Measurements from ENCODE around the gene ITPR2.

ITPR2 gene

GRCh38 chr12:26499979-26500640 is 332.9 kb downstream of the ITPR2 start:
- TF ChIP-seq SIN3A (IDR thresholded peaks at IDR 0.05; ENCODE audit: borderline replicate concordance, insufficient read depth, low read length) (no peak), FOXP2 (optimal IDR thresholded peaks at IDR 0.05; ENCODE audit: borderline replicate concordance, extremely low read depth, extremely low read length, insufficient read depth) (no peak), REST (IDR thresholded peaks at IDR 0.05; ENCODE audit: insufficient read depth in 1 of 2, low read depth in 2 of 2, low read length in 2 of 2) (no peak), POLR2AphosphoS5 (IDR thresholded peaks at IDR 0.05; ENCODE audit: low read depth, low read length) (no peak), TAF1 (IDR thresholded peaks at IDR 0.05; ENCODE audit: borderline replicate concordance, insufficient read depth, low read length) (no peak)

GRCh38 chr12:26496170-26496569 is 336.8 kb downstream of the ITPR2 start:
- TF ChIP-seq POLR2AphosphoS5 (IDR thresholded peaks at IDR 0.05; ENCODE audit: low read depth, low read length), result no peak
- no peak for TF ChIP-seq SIN3A (IDR thresholded peaks at IDR 0.05; ENCODE audit: borderline replicate concordance, insufficient read depth, low read length)
- no peak for TF ChIP-seq TAF1 (IDR thresholded peaks at IDR 0.05; ENCODE audit: borderline replicate concordance, insufficient read depth, low read length)
- no peak for TF ChIP-seq FOXP2 (optimal IDR thresholded peaks at IDR 0.05; ENCODE audit: borderline replicate concordance, extremely low read depth, extremely low read length, insufficient read depth)
- TF ChIP-seq REST (IDR thresholded peaks at IDR 0.05; ENCODE audit: insufficient read depth in 1 of 2, low read depth in 2 of 2, low read length in 2 of 2), result no peak

GRCh38 chr12:26493656-26494055 is 339.3 kb downstream of the ITPR2 start:
- TF ChIP-seq POLR2AphosphoS5 (IDR thresholded peaks at IDR 0.05; ENCODE audit: low read depth, low read length) (no peak), REST (IDR thresholded peaks at IDR 0.05; ENCODE audit: insufficient read depth in 1 of 2, low read depth in 2 of 2, low read length in 2 of 2) (no peak), TAF1 (IDR thresholded peaks at IDR 0.05; ENCODE audit: borderline replicate concordance, insufficient read depth, low read length) (no peak), SIN3A (IDR thresholded peaks at IDR 0.05; ENCODE audit: borderline replicate concordance, insufficient read depth, low read length) (no peak), FOXP2 (optimal IDR thresholded peaks at IDR 0.05; ENCODE audit: borderline replicate concordance, extremely low read depth, extremely low read length, insufficient read depth) (no peak)

GRCh38 chr12:26492406-26492805 is 340.6 kb downstream of the ITPR2 start:
- TF ChIP-seq FOXP2 (optimal IDR thresholded peaks at IDR 0.05; ENCODE audit: borderline replicate concordance, extremely low read depth, extremely low read length, insufficient read depth) (no peak), POLR2AphosphoS5 (IDR thresholded peaks at IDR 0.05; ENCODE audit: low read depth, low read length) (no peak)

GRCh38 chr12:26489908-26490307 is 343.1 kb downstream of the ITPR2 start:
- TF ChIP-seq FOXP2 (optimal IDR thresholded peaks at IDR 0.05; ENCODE audit: borderline replicate concordance, extremely low read depth, extremely low read length, insufficient read depth) (no peak), TAF1 (IDR thresholded peaks at IDR 0.05; ENCODE audit: borderline replicate concordance, insufficient read depth, low read length) (no peak), SIN3A (IDR thresholded peaks at IDR 0.05; ENCODE audit: borderline replicate concordance, insufficient read depth, low read length) (no peak), REST (IDR thresholded peaks at IDR 0.05; ENCODE audit: insufficient read depth in 1 of 2, low read depth in 2 of 2, low read length in 2 of 2) (no peak)

All from PFSK-1 (cell line).